ENCODE measurements around the gene PPP1R14C.

GRCh38 chr6:150167479-150167873, 24.6 kb downstream of the PPP1R14C start:
- TF ChIP-seq EZH2 (IDR thresholded peaks at IDR 0.05; ENCODE audit: borderline replicate concordance, insufficient read depth, low read length, poor library complexity, severe bottlenecking) (no peak), POLR2AphosphoS5 (IDR thresholded peaks at IDR 0.05) (peak; percentile 10), MXI1 (conservative IDR thresholded peaks at IDR 0.05; ENCODE audit: poor library complexity, severe bottlenecking) (no peak), EP300 (conservative IDR thresholded peaks at IDR 0.05; ENCODE audit: poor library complexity, severe bottlenecking) (peak; percentile 67), RAD21 (conservative IDR thresholded peaks at IDR 0.05) (no peak), TAF1 (IDR thresholded peaks at IDR 0.05; ENCODE audit: low read depth) (no peak)
- TF ChIP-seq, protein P1, sequence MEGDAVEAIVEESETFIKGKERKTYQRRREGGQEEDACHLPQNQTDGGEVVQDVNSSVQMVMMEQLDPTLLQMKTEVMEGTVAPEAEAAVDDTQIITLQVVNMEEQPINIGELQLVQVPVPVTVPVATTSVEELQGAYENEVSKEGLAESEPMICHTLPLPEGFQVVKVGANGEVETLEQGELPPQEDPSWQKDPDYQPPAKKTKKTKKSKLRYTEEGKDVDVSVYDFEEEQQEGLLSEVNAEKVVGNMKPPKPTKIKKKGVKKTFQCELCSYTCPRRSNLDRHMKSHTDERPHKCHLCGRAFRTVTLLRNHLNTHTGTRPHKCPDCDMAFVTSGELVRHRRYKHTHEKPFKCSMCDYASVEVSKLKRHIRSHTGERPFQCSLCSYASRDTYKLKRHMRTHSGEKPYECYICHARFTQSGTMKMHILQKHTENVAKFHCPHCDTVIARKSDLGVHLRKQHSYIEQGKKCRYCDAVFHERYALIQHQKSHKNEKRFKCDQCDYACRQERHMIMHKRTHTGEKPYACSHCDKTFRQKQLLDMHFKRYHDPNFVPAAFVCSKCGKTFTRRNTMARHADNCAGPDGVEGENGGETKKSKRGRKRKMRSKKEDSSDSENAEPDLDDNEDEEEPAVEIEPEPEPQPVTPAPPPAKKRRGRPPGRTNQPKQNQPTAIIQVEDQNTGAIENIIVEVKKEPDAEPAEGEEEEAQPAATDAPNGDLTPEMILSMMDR (IDR thresholded peaks at IDR 0.05; ENCODE audit: poor library complexity, severe bottlenecking), result no peak

All from neural cell (in vitro differentiated cells).